ENCODE measurements around the gene RASSF8. TPM values are rescaled to one million over a fixed set of nuclear protein-coding genes. Genes with fewer than 3 reads are reported as not detected.

The RASSF8 gene
- total RNA-seq, 2 experiments from 2014 or later: 0.27 to 0.46 TPM

DNA sequence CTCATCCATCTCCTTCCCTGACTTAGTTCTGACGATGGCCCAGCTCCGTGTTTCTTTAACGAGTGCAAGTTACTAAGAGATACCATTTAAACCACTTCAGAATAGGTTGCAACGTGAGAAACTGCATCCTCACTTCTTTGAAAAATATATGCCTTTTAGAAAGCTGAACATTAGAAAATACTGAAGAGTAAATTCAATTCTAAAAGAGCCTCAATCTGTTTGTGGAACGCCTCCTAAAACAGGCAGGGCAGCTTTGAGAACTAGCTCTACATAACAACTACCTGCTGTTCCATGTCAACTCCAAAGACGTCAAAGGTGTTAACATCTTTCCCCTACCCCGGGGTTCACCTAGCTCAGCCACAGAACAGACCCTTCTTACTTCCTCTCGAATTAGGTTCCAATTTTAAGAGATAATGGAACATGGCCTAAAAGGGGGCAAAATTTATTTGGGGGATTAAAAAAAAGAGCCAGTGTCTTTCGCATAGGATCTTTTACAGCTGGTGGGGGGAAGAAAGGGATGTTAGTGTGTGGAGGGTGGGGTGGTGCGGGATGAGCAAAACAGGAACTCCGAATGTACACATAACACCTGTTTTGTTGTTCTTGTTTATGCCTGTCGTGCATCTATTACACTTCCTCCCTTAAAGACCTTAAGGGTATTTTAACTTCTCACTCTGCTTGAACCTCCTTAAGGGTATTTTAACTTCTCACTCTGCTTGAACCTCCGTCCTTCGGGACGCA lies 163.0 kb downstream of the RASSF8 start:
- ChIA-PET CTCF (interaction anchor here (0.6 to 1.5 kb wide), 2 partner anchors 13 to 403 kb away, joined by 3 to 6 read pairs; no protein-coding TSS in a partner anchor), POLR2A (interaction anchor here (0.7 kb wide), 1 partner anchor 49 kb away, joined by 7 read pairs; no protein-coding TSS in a partner anchor)

DNA sequence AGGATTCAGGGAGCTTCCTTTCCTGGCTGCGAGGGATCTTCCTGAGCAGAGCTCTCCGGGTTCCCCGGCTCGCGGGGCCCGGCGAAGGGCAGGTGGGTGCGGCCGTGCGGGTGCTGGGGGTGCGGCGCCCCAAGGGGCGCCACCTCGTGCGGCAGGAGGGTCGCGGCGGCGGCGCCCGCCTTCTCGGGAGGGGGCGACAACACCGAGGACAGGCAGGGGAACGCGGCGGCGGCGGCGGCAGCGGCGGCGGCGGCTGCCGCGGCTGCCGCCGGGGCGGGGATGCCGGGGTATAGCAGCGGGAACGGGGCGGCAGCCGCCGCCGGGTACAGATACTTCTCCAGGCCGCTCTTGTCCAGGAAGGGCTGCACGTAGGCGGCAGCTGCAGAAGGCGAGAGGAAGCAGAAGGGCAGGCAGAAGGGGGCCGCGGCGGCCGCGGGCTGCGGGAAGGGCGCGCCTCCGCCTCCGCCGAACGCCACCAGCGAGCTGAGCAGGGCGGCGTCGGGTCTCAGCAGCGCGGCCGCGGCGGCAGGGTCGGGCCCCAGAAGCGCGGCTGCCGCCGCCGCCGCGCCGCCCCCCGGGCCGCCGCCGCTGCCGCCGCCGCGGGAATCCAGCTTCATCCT lies 163.7 kb downstream of the RASSF8 start:
- POLR2A ChIA-PET: no interaction called here
- CTCF ChIA-PET: no interaction called here

DNA sequence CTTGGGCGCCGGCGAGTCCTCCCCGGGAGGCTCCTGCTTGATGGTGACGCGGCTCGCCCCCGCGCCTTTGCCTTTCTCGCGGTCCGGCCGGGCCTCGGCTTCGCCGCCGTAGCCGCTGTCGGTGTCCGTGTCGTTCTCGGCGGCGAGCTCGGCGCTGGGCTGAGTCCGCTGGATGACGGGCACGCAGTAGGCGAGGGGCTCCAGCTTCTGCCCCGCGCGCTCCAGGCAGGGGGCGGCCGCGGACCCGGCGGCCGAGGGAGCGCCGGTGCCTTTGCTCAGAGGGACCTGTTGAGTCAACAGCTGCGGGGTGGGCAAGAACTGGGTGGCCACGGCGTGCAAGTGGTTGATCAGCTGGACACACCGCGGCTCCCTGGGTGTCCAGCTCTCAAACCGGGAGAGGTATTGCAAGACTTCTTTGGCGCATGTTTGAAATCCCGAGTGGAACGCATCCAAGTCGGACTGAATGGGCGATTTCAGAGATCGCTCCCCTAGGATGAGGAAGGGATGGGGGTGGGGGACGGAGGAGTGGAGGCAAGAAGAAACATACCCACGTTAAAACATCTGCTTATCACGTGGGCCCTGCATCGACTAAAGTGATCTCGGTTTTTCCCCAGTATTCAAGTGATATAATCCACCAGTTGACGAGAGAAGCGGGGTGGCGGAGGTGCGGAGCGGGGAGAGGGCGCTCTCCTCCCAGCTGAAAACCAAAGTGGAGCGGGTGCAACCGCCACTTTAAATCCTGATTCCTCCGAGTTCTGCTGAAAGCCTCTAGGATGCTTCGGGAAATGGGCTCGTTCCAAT lies 164.4 kb downstream of the RASSF8 start:
- ChIA-PET CTCF (no interaction called here), POLR2A (no interaction called here)

DNA sequence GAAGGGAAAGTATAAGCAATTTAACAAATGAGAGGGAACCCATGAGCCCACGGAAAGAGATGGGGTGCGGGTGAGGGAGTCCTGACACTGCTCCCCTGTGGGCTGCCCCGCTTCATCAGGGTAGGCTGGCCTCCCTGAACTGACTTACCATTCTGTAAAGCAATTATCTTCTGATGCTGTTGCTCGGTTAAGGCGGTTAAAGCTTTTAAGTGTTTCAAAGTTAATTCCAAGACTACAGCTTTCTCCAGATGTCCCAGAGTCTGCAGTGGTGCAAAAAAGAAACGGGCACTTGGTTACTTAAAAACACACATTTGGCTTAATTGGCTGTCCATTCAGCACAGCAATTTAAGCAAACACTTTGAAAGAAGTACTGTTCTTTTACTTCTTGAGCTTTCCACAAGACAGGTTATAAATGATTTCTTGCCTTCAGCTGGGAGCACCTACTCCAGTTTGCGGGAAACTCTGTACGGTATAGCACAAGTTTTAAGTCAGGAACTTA lies 165.0 kb downstream of the RASSF8 start:
- CTCF ChIA-PET: no interaction called here
- POLR2A ChIA-PET: no interaction called here

DNA sequence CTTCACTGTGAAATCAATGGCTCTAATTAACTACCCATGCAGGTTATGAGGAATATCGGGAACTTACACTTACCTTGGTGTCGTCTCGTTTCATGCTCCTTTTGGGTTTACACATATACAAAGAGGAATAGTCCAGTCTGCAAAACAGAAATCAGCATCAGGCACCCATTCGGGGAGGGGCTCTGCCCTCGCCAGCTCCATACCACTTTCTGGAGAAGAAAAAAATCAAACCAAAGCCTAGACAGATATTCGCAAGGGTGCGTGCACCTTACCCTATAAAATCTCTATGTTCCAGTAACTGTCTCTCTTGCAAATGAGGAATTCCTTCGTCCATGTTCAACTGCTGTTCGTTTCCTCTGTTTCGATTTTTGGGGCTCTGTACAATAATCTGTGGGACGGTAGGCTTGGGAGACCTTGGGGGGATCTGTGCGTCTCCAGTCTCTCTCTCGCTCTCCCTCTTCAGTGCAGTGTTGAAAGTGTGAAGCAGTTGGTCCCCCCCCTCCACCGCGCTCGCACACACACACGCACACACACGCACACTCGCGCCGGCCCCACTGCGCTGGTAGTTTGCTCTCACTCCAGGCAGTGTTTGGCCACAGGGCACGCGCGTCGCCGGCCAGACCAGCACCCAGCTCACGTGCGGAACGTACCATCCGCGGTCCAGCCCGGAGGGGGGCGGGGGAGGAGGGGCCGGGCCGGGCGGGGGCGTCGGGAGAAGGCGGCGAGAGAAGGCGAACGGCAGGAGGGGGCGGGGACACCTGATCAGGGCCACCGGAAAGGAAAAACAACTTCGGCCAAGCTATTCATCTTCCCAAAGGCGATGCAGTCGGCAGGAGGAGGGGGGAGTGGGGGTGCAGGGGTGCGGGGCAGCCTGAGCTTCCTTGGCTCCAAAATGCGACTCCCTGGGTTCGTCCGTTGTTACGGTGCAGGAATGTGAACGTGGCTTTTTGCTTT lies 166.2 kb downstream of the RASSF8 start, which contains the start of gene BHLHE41:
Gene BHLHE41 (minus strand): TSS at position 592 of the 954 bp plus-strand sequence. CDS start 258 bp downstream, at position 334.
- CTCF ChIA-PET: no interaction called here
- POLR2A ChIA-PET: no interaction called here

DNA sequence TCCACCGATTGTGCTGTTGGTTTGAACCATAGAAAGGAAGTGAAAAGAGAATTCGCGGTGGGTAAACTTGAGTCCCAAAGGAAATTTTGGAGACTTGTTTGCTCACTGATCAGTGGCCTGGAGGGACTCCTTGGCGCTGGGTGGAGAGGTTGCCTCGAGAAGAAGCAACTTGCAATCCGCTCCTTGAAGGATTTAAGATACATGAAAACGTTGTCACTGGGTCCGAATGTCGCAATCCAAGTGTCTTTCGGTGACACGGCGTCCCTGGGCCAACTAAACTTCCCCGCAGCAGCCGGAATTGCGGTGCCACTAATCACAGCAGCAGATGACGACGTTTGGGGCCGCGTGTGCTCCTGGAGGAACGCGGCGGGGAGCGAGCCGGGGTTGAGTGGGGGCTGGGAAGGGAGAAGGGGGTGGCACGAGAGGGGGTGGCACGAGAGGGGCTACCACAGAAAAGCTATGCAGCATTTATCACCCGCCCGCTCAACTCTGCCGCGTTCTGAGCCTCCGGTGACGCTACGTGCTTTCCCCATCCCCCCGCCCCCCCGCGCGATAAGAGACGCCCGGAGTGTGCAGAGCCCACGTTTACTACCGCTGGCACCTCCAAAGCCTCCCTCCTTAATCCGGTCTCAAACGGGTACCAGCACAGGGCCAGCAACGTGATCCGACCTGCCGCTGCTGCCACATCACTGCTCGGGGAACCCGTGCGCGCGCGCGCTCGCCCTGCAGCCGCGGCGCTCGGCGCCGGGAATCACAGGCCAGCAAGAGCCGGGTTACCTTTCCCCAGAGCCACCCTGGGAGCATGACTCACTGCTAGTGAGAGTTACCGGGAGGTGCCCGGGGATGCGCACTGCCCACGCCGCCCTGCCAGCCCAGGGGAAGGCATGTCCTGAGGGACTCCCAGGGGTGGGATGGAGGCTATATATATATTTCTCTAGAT lies 167.2 kb downstream of the RASSF8 start:
- CTCF ChIA-PET: no interaction called here
- POLR2A ChIA-PET: no interaction called here

DNA sequence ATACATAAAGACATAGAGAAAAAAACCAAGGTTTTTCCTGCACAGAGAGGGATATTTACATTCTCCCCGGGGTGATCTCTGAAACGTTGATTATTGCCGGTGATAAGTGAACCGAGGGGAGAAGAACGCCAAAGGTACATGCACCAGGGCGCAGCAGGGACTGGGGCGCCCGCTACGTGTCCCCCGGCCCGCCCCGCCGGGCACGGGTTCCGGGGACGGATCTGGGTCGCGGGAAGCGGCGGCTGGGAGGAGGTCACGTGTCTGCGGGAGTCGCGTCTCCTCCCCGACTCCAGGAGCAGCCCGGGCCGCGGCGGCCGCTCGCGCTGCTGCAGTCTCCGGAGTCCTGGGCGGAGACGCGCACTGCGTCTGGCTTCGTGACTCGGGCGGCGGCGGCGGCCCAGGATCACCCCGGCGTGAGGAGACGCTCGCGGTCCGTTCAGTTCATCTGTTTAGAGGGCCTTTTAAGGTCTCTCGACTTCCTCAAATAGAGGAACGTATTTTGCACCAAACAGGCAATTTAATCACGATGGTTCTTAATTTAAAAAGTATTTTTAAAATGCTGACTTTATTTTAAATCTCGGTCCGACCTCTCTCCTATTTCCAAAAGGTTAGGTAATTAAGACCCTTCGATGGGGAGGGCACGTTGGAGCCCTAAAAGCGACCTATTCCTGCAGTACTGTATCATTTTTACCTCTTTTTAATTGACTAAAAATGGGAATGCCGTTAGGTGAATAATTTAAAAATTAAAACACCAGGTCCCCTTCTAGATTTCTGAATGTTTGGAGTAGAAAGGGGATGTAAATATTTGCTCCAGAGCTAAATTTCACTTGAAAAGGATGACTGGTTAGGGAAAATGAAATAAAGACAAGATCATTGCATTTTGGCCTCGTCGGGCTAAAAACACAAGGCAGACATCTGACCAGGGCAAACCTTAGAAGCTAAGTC lies 168.1 kb downstream of the RASSF8 start:
- POLR2A ChIA-PET: no interaction called here
- CTCF ChIA-PET: no interaction called here

DNA sequence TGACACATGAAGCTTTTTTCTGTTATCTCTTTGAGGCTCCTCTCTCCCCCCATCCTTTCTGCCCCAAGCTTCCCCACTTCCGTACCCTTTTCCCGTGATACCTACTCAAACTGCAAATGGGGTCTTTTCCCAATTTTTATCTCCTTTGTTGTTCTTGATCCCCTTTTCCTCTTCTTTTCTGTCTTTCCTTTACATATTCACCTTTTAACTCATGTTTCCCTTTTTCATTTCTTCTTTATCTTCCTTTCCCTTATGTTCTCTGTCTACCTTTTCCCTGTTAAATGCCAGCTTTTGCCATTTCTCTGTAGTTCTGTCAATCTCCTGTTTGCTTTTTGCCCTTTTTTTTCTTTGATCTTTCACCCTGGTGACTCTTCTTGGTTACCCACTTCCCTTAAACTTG lies 168.9 kb downstream of the RASSF8 start:
- ChIA-PET POLR2A (no interaction called here), CTCF (no interaction called here)

DNA sequence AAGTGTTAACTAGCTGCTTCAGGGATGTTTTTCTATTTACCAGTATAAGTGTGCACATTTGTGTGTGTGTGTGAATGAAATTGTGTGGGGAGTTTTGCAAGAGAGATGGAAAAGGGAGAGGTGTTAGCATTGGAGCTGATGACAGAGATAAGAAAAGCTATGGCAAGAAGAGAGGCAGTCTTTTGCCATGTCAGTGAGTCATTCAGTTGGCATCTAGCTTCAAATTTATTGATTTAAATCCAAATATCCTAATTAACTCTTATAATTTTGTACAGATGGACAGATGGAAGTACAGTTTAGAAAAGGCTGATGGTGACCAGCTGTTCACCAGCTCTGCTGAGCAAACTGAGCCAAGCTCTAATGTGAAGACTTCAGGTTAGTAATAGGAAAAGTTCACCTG lies 169.7 kb downstream of the RASSF8 start:
- POLR2A ChIA-PET: no interaction called here
- CTCF ChIA-PET: no interaction called here

Other genes starting within 250 kb of the RASSF8 start
- not detected for gene BHLHE41, start 166.4 kb downstream of the RASSF8 start, total RNA-seq
- gene SSPN, start 236.9 kb downstream of the RASSF8 start, total RNA-seq: not detected

Measured in activated CD8-positive, alpha-beta memory T cell treated with anti-CD3 and anti-CD28 coated beads for 36 hours (primary cell).